IMR-90 (cell line): ENCODE results near the gene CYTH1.

Experiments
- POLR2A ChIP-seq: IDR thresholded peaks from 2 replicates; pipeline ENCODE4 v1.6.1; 2012; ENCODE audit warnings: mild to moderate bottlenecking, low read depth, low read length
- RFX5 ChIP-seq: IDR thresholded peaks from 2 replicates; pipeline ENCODE4 v1.8.0; 2012; ENCODE audit warnings: low read depth, mild to moderate bottlenecking, low read length, moderate library complexity

- no peak for TF ChIP-seq RFX5
- no peak for TF ChIP-seq POLR2A
These were observed 44.7 kb downstream of the CYTH1 start for GRCh38 chr17:78737332-78737731.
